Lower lobe of right lung (tissue), 2 donors: ENCODE data around the gene ITPRID2. TPM values are rescaled to one million over a fixed set of nuclear protein-coding genes. Genes with fewer than 3 reads are reported as not detected.
A peak's percentile ranks its signal among the peaks of the same experiment; 100 is the strongest.

ENCODE experiments used
- ATAC-seq, 2 donors: fragments of 200-7000 bp; cut with Tn5 transposase; one replicate each; pipeline ENCODE4 v1.9.1; 2020 to 2022; ENCODE audit warnings: mild to moderate bottlenecking in 2 of 2, moderate library complexity in 2 of 2
- DNase-seq: peaks from one replicate; pipeline ENCODE4 v3.0.0-alpha.2; 2020
- H3K27ac ChIP-seq: fragments of 200-600 bp; one replicate; pipeline ENCODE4 v1.8.0; 2022
- H3K27me3 ChIP-seq: fragments of 200-600 bp; one replicate; pipeline ENCODE4 v1.8.0; 2022; ENCODE audit warnings: low read depth
- H3K36me3 ChIP-seq: fragments of 200-600 bp; one replicate; pipeline ENCODE4 v1.8.0; 2022; ENCODE audit warnings: mild to moderate bottlenecking
- H3K4me1 ChIP-seq: fragments of 200-600 bp; one replicate; pipeline ENCODE4 v1.8.0; 2022
- H3K4me3 ChIP-seq: fragments of 200-600 bp; one replicate; pipeline ENCODE4 v1.8.0; 2022; ENCODE audit warnings: mild to moderate bottlenecking
- H3K9me3 ChIP-seq: fragments of 200-600 bp; one replicate; pipeline ENCODE4 v1.8.0; 2022
- intact Hi-C: fragments of 100-400 bp; cut with DNase I; formaldehyde crosslinking; loops from one replicate; pipeline ENCODE4 v1.11.0; 2022
- total RNA-seq: library from RNA; stranded (reverse); fragmentation: NEBNext Ultra II Directional; extraction: Animal tissue kit (Norgen Biotek cat#: 25700); gene quantifications from one replicate; pipeline ENCODE4 v1.2.1, GENCODE V29; 2021
- TF ChIP-seq, protein P1 (sequence below): fragments of 200-600 bp; IDR thresholded peaks from one replicate; pipeline ENCODE4 v1.8.0; 2022; ENCODE audit warnings: antibody characterized with exemption, mild to moderate bottlenecking
- donor health status: DM: no; HTN: yes; CAD: no; lungs with severe emphysema.

The ITPRID2 gene
- total RNA-seq, 1 donor from 2014 or later = 190 TPM

DNA sequence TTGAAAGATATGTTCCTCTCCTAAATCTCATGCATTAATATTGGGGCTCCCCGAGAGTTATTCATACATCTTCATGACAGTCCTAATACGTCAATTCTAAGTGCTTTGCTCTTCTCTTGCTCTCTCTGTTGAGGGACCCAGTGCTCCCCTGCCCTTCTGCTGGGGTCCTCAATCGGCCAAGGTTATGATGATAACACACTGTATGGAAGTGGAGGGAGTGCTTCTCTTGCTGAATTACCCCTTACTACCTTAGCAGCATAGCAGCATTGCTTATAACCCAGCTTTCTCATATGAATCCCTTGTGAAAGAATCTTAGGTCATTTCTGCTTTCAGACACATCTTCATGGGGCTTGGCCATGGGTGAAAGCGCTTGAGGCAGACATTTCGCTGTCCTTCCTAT is 43.2 kb downstream of the ITPRID2 start:
- TF ChIP-seq, protein P1, sequence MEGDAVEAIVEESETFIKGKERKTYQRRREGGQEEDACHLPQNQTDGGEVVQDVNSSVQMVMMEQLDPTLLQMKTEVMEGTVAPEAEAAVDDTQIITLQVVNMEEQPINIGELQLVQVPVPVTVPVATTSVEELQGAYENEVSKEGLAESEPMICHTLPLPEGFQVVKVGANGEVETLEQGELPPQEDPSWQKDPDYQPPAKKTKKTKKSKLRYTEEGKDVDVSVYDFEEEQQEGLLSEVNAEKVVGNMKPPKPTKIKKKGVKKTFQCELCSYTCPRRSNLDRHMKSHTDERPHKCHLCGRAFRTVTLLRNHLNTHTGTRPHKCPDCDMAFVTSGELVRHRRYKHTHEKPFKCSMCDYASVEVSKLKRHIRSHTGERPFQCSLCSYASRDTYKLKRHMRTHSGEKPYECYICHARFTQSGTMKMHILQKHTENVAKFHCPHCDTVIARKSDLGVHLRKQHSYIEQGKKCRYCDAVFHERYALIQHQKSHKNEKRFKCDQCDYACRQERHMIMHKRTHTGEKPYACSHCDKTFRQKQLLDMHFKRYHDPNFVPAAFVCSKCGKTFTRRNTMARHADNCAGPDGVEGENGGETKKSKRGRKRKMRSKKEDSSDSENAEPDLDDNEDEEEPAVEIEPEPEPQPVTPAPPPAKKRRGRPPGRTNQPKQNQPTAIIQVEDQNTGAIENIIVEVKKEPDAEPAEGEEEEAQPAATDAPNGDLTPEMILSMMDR = no peak
- ATAC-seq = no peak
- H3K27ac ChIP-seq = no peak overlapping the region
- no peak for DNase-seq
- peaks cover 8% of the 10 kb centered on the region for H3K36me3 ChIP-seq
- intact Hi-C loops = no loop called here
- no peaks in the 10 kb centered on the region for H3K27me3 ChIP-seq
- peaks cover 11% of the 10 kb centered on the region for H3K4me1 ChIP-seq
- no peaks in the 10 kb centered on the region for H3K9me3 ChIP-seq
- no peak overlapping the region for H3K4me3 ChIP-seq

DNA sequence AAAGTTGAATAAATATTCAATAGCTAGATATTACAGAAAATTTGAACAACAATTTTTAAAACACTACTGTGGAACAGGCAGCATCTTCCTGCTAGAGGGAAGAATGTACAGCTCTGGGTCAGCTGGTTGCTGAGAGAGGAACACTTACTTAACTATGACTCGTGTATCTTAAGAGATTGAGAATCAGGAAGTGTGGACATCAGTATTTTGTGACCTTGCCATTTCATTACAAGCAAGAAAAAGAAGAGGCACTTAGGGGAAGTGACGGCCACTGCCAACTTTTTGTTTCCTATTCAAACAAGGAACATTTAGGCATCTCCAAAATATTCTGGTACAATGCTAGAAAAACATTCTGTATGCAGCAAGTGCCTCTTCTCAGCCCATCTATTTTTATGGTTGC is 45.9 kb downstream of the ITPRID2 start:
- Histone ChIP-seq H3K4me3 (no peak overlapping the region), H3K9me3 (no peaks in the 10 kb centered on the region), H3K4me1 (peaks cover 11% of the 10 kb centered on the region), H3K27ac (peak overlapping the region; percentile 44), H3K27me3 (no peaks in the 10 kb centered on the region), H3K36me3 (no peaks in the 10 kb centered on the region)
- DNase-seq = no peak
- intact Hi-C loops = no loop called here
- peak; percentile 93 for ATAC-seq
- TF ChIP-seq, protein P1 = no peak

DNA sequence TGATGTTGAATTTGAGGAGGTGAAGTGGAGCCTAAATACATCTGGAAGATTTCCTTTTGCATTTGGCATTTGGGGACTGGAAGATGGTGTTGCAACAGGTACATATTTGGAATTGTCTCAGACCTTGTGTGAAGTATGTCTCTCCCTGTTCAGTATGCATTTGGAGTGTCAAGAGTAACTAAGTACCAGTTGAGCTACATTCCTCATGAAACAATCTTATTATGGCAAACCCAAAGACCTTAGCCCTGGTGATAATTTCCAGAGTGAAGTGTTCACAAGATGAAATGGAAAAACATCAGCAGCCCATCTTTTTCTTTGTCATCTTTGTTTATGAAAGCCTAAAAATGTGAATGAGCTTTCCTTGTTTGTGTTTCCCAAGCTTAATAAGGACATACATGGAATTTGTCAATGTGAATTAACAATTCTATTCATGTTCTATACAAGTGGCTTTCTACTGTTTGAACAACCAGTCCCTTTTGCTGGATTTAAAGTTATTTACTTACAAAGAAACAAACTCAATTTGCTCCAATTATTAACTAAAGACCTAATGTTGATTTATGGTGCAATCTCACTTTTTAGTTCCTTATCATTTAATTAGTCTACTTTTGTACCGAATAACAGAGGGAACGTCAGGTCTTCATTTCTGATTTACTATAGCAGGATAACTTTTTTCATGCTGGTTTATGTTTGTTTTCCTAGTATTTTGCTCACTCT is 52.0 kb downstream of the ITPRID2 start:
- H3K27ac ChIP-seq = peak overlapping the region; percentile 54
- H3K9me3 ChIP-seq = no peaks in the 10 kb centered on the region
- TF ChIP-seq, protein P1 = no peak
- DNase-seq (no peak), ATAC-seq (peak; percentile 91 to 95)
- no peak overlapping the region for H3K4me3 ChIP-seq
- H3K36me3 ChIP-seq = no peaks in the 10 kb centered on the region
- intact Hi-C loops = no loop called here
- H3K27me3 ChIP-seq = no peaks in the 10 kb centered on the region
- no peaks in the 10 kb centered on the region for H3K4me1 ChIP-seq

DNA sequence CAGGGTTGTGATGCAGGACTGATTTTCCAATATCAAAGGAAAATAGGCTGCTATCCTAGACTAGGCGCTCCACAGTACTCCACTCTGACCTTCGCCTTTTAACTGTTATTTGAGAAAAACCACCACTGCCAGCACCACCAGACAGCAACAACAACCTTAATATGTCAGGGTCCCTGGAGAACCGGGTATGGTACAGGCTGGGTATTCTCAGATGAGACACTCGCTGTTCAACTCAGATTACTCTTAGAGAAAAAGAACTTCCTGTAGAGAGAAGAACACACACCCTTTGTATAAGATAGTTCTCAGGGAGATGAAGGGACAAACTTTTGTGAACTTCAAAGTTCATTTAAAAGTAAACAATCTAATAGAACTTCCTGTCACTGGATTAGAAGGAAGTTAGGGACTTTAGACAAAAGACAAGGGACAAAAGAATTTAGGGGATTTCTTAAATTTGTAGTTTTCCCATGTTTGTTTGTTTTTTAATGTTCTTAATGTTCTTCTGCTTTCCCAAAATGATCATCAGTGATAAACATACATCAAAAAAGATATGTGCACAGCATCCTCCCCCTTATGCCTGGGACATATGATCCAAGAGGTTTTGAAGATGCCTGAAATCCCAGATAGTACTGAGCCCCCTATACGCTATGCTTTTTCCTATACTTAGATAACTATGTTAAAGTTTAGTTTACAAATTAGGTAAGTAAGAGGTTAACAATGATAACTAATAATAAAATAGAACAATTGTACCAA is 52.8 kb downstream of the ITPRID2 start:
- peak in 1 of 2 donors; percentile 22 for ATAC-seq
- no peak for DNase-seq
- H3K9me3 ChIP-seq = no peaks in the 10 kb centered on the region
- no peaks in the 10 kb centered on the region for H3K27me3 ChIP-seq
- intact Hi-C loops = no loop called here
- H3K36me3 ChIP-seq = no peaks in the 10 kb centered on the region
- no peaks in the 10 kb centered on the region for H3K4me1 ChIP-seq
- TF ChIP-seq, protein P1 = no peak
- H3K27ac ChIP-seq = peak overlapping the region; percentile 54
- H3K4me3 ChIP-seq = no peak overlapping the region

DNA sequence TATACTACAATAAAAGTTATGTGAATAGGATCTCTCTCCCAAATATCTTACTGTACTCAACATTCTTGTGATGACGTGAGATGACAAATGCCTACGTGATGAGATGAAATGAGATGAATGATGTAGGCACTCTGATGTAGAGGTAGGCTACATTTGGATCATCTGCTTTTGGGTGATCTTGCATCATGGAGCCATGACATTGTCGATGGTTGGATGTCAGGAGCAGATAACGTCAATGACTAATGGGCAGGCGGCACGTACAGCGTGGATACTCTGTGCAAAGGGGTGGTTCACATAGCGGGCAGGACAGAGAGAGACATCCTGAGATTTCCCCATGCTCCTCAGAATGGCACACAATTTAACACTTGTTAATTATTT is 53.4 kb downstream of the ITPRID2 start:
- Histone ChIP-seq H3K9me3 (no peaks in the 10 kb centered on the region), H3K27ac (no peak overlapping the region), H3K4me3 (no peak overlapping the region), H3K4me1 (no peaks in the 10 kb centered on the region), H3K27me3 (no peaks in the 10 kb centered on the region), H3K36me3 (no peaks in the 10 kb centered on the region)
- no peak for ATAC-seq
- intact Hi-C loops = no loop called here
- TF ChIP-seq, protein P1 = no peak
- DNase-seq = no peak
